GM23338 (cell line): Measurements from ENCODE around the gene LMBR1. TPM values are rescaled to one million over a fixed set of nuclear protein-coding genes. Genes with fewer than 3 reads are reported as not detected.

ENCODE experiments used
- ATAC-seq: fragments of 200-7000 bp; cut with Tn5 transposase; 3 replicates; pipeline ENCODE4 v1.9.1; 2020
- DNase-seq: peaks from one replicate; pipeline ENCODE4 v3.0.0-alpha.2; 2015; ENCODE audit warnings: low spot score
- H2AFZ ChIP-seq: fragments of 200-600 bp; sonication (generic); 2 replicates; pipeline ENCODE4 v1.8.0; 2016; ENCODE audit warnings: antibody characterized with exemption, mild to moderate bottlenecking, moderate library complexity
- H3F3A ChIP-seq: fragments of 200-600 bp; sonication (generic); replicated peaks from 2 replicates; pipeline ENCODE4 v1.8.0; 2017; ENCODE audit warnings: antibody characterized with exemption, mixed run types, low read depth
- H3K27ac ChIP-seq: fragments of 200-600 bp; sonication (generic); 2 replicates; pipeline ENCODE4 v1.6.1; 2016; ENCODE audit warnings: low read depth
- H3K27me3 ChIP-seq: fragments of 200-600 bp; sonication (generic); 2 replicates; pipeline ENCODE4 v1.8.0; 2016; ENCODE audit warnings: mild to moderate bottlenecking, mixed run types, moderate library complexity; ENCODE audit not compliant: insufficient read depth
- H3K36me3 ChIP-seq: fragments of 200-600 bp; sonication (generic); 2 replicates; pipeline ENCODE4 v1.8.0; 2016; ENCODE audit warnings: mild to moderate bottlenecking; ENCODE audit not compliant: insufficient read depth
- H3K4me1 ChIP-seq: fragments of 200-600 bp; sonication (generic); 2 replicates; pipeline ENCODE4 v1.8.0; 2016; ENCODE audit warnings: mild to moderate bottlenecking, moderate library complexity; ENCODE audit not compliant: insufficient read depth
- H3K4me2 ChIP-seq: fragments of 200-600 bp; sonication (generic); 2 replicates; pipeline ENCODE4 v1.7.1; 2017; ENCODE audit warnings: mixed run types
- H3K4me3 ChIP-seq: fragments of 200-600 bp; sonication (generic); 2 replicates; pipeline ENCODE4 v1.6.1; 2016; ENCODE audit warnings: mixed run types
- H3K79me2 ChIP-seq: fragments of 200-600 bp; sonication (generic); replicated peaks from 2 replicates; pipeline ENCODE4 v1.8.0; 2017; ENCODE audit warnings: mild to moderate bottlenecking; ENCODE audit not compliant: insufficient read depth
- H3K9me2 ChIP-seq: fragments of 200-600 bp; sonication (generic); 2 replicates; pipeline ENCODE4 v1.8.0; 2017; ENCODE audit not compliant: insufficient read depth
- H4K20me1 ChIP-seq: fragments of 200-600 bp; sonication (generic); replicated peaks from 2 replicates; pipeline ENCODE4 v1.8.0; 2017; ENCODE audit warnings: mild to moderate bottlenecking; ENCODE audit not compliant: insufficient read depth
- H3K27ac Mint-ChIP-seq: 2 replicates; pipeline ENCODE4 v1.8.0; 2020; ENCODE audit warnings: inconsistent platforms, mild to moderate bottlenecking, moderate library complexity, mixed read lengths
- H3K27me3 Mint-ChIP-seq: 3 replicates; pipeline ENCODE4 v1.8.0; 2022; ENCODE audit warnings: low read depth, mild to moderate bottlenecking, moderate library complexity, mixed read lengths, inconsistent platforms; ENCODE audit not compliant: insufficient read depth, poor library complexity
- H3K36me3 Mint-ChIP-seq: 3 replicates; pipeline ENCODE4 v1.8.0; 2021; ENCODE audit warnings: low read depth, mild to moderate bottlenecking, inconsistent platforms, moderate library complexity, mixed read lengths
- H3K4me1 Mint-ChIP-seq: 3 replicates; pipeline ENCODE4 v1.8.0; 2020; ENCODE audit warnings: mild to moderate bottlenecking, inconsistent platforms, mixed read lengths
- H3K4me3 Mint-ChIP-seq: 3 replicates; pipeline ENCODE4 v1.8.0; 2021; ENCODE audit warnings: moderate library complexity, mild to moderate bottlenecking, inconsistent platforms, mixed read lengths
- H3K9me3 Mint-ChIP-seq: 3 replicates; pipeline ENCODE4 v1.8.0; 2020; ENCODE audit warnings: moderate library complexity, mild to moderate bottlenecking, inconsistent platforms, mixed read lengths
- CREB1 ChIP-seq: fragments of 250-450 bp; sonication (Bioruptor Pico); IDR thresholded peaks from 2 replicates; pipeline ENCODE4 v1.5.0; 2020; ENCODE audit warnings: low read depth, mild to moderate bottlenecking, moderate library complexity
- CTCF ChIP-seq, 2 experiments: fragments of 200-600 bp in 1 of 2; sonication (generic) in 1 of 2; conservative IDR thresholded peaks; 2 replicates each; pipeline versions ENCODE4 v1.5.1 to v1.6.1; 2016 to 2017; ENCODE audit warnings: antibody characterized with exemption in 2 of 2, low read depth in 2 of 2, mild to moderate bottlenecking in 2 of 2, moderate library complexity in 1 of 2
- ETS1 ChIP-seq: IDR thresholded peaks from 2 replicates; pipeline ENCODE4 v1.6.1; 2016; ENCODE audit warnings: antibody characterized with exemption
- EZH2 ChIP-seq: fragments of 200-600 bp; sonication (generic); IDR thresholded peaks from one replicate; pipeline ENCODE4 v1.8.0; 2017; ENCODE audit warnings: antibody characterized with exemption, mild to moderate bottlenecking, low read depth; ENCODE audit not compliant: unreplicated experiment
- EZH2phosphoT487 ChIP-seq: fragments of 200-600 bp; sonication (generic); IDR thresholded peaks from one replicate; pipeline ENCODE4 v1.8.1; 2018; ENCODE audit warnings: antibody characterized with exemption; ENCODE audit not compliant: unreplicated experiment
- JUNB ChIP-seq: IDR thresholded peaks from one replicate; pipeline ENCODE4 v1.6.1; 2016; ENCODE audit warnings: antibody characterized with exemption; ENCODE audit not compliant: unreplicated experiment
- NANOG ChIP-seq: IDR thresholded peaks from 2 replicates; pipeline ENCODE4 v1.6.1; 2016; ENCODE audit warnings: antibody characterized with exemption, borderline replicate concordance
- POLR2AphosphoS5 ChIP-seq: IDR thresholded peaks from 2 replicates; pipeline ENCODE4 v1.6.1; 2016; ENCODE audit warnings: antibody characterized with exemption, low read depth
- STAT1 ChIP-seq: IDR thresholded peaks from one replicate; pipeline ENCODE4 v1.6.1; 2016; ENCODE audit warnings: antibody characterized with exemption; ENCODE audit not compliant: unreplicated experiment
- ZNF114 ChIP-seq: fragments of 250-450 bp; sonication (Bioruptor Pico); IDR thresholded peaks from 2 replicates; pipeline ENCODE4 v1.5.0; 2020; ENCODE audit warnings: mild to moderate bottlenecking, moderate library complexity
- ZNF331 ChIP-seq: fragments of 250-450 bp; sonication (Bioruptor Pico); IDR thresholded peaks from 2 replicates; pipeline ENCODE4 v1.5.0; 2020; ENCODE audit warnings: low read depth, mild to moderate bottlenecking, moderate library complexity
- polyA plus RNA-seq: library from polyadenylated mRNA; unstranded; fragments of >200 nt; fragmentation: Nextera tagmentation; extraction: Ambion mirVana; gene quantifications from 2 replicates; pipeline ENCODE4 v1.2.1, GENCODE V29; 2016
- total RNA-seq: library from RNA; depleted of rRNA; stranded (reverse); fragments of >200 nt; shearing (Covaris generic); gene quantifications from 2 replicates; pipeline ENCODE4 v1.2.3, GENCODE V29; 2014
- TF ChIP-seq, protein P1 (sequence below): fragments of 250-450 bp; sonication (Bioruptor Pico); IDR thresholded peaks from 2 replicates; pipeline ENCODE4 v1.5.0; 2020; ENCODE audit warnings: mild to moderate bottlenecking, moderate library complexity

LMBR1 gene
- total and polyA plus RNA-seq, 2 experiments from 2014 or later: 21.8 to 90.1 TPM

- Mint-ChIP-seq H3K9me3 (0 out of 3 replicates have a peak, but pooled peaks cover 2% of the 10 kb centered on the region), H3K36me3 (no peaks in the 10 kb centered on the region), H3K4me3 (no peak overlapping the region), H3K27ac (no peak overlapping the region), H3K4me1 (no peaks in the 10 kb centered on the region), H3K27me3 (no peaks in the 10 kb centered on the region)
- ATAC-seq (no peak), DNase-seq (no peak)
- H3K9me2 ChIP-seq: no peaks in the 10 kb centered on the region
- H3K4me3 ChIP-seq: no peak overlapping the region
- no peaks in the 10 kb centered on the region for H4K20me1 ChIP-seq
- H3K4me1 ChIP-seq: no peaks in the 10 kb centered on the region
- no peaks in the 10 kb centered on the region for H3K36me3 ChIP-seq
- no peak overlapping the region for H3K27ac ChIP-seq
- no peak overlapping the region for H3K4me2 ChIP-seq
- H3K79me2 ChIP-seq: no peaks in the 10 kb centered on the region
- H3K27me3 ChIP-seq: no peaks in the 10 kb centered on the region
- no peak for TF ChIP-seq POLR2AphosphoS5
- TF ChIP-seq, protein P1, sequence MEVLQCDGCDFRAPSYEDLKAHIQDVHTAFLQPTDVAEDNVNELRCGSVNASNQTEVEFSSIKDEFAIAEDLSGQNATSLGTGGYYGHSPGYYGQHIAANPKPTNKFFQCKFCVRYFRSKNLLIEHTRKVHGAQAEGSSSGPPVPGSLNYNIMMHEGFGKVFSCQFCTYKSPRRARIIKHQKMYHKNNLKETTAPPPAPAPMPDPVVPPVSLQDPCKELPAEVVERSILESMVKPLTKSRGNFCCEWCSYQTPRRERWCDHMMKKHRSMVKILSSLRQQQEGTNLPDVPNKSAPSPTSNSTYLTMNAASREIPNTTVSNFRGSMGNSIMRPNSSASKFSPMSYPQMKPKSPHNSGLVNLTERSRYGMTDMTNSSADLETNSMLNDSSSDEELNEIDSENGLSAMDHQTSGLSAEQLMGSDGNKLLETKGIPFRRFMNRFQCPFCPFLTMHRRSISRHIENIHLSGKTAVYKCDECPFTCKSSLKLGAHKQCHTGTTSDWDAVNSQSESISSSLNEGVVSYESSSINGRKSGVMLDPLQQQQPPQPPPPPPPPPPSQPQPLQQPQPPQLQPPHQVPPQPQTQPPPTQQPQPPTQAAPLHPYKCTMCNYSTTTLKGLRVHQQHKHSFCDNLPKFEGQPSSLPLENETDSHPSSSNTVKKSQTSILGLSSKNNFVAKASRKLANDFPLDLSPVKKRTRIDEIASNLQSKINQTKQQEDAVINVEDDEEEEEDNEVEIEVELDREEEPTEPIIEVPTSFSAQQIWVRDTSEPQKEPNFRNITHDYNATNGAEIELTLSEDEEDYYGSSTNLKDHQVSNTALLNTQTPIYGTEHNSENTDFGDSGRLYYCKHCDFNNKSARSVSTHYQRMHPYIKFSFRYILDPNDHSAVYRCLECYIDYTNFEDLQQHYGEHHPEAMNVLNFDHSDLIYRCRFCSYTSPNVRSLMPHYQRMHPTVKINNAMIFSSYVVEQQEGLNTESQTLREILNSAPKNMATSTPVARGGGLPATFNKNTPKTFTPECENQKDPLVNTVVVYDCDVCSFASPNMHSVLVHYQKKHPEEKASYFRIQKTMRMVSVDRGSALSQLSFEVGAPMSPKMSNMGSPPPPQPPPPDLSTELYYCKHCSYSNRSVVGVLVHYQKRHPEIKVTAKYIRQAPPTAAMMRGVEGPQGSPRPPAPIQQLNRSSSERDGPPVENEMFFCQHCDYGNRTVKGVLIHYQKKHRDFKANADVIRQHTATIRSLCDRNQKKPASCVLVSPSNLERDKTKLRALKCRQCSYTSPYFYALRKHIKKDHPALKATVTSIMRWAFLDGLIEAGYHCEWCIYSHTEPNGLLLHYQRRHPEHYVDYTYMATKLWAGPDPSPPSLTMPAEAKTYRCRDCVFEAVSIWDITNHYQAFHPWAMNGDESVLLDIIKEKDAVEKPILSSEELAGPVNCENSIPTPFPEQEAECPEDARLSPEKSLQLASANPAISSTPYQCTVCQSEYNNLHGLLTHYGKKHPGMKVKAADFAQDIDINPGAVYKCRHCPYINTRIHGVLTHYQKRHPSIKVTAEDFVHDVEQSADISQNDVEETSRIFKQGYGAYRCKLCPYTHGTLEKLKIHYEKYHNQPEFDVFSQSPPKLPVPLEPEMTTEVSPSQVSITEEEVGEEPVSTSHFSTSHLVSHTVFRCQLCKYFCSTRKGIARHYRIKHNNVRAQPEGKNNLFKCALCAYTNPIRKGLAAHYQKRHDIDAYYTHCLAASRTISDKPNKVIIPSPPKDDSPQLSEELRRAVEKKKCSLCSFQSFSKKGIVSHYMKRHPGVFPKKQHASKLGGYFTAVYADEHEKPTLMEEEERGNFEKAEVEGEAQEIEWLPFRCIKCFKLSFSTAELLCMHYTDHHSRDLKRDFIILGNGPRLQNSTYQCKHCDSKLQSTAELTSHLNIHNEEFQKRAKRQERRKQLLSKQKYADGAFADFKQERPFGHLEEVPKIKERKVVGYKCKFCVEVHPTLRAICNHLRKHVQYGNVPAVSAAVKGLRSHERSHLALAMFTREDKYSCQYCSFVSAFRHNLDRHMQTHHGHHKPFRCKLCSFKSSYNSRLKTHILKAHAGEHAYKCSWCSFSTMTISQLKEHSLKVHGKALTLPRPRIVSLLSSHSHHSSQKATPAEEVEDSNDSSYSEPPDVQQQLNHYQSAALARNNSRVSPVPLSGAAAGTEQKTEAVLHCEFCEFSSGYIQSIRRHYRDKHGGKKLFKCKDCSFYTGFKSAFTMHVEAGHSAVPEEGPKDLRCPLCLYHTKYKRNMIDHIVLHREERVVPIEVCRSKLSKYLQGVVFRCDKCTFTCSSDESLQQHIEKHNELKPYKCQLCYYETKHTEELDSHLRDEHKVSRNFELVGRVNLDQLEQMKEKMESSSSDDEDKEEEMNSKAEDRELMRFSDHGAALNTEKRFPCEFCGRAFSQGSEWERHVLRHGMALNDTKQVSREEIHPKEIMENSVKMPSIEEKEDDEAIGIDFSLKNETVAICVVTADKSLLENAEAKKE (CRISPR knock-in tag): no peak
- TF ChIP-seq NANOG: no peak
- no peak for TF ChIP-seq ZNF114 (CRISPR knock-in tag)
- no peak for TF ChIP-seq CTCF (conservative IDR thresholded peaks at IDR 0.05; ENCODE audit: low read depth in 2 of 2)
- no peak for TF ChIP-seq EZH2
- TF ChIP-seq ETS1: no peak
- no peak for TF ChIP-seq STAT1
- TF ChIP-seq CREB1 (CRISPR knock-in tag): no peak
- TF ChIP-seq EZH2phosphoT487: no peak
- TF ChIP-seq ZNF331 (CRISPR knock-in tag): no peak
- no peak for TF ChIP-seq JUNB
- no peak overlapping the region for H2AFZ ChIP-seq
- no peaks in the 10 kb centered on the region for H3F3A ChIP-seq
Measured at GRCh38 chr7:156907656-156908055, 14.7 kb upstream of the LMBR1 start.
